Right kidney (tissue), 9 donors: ENCODE results near the gene DCLRE1A.

ENCODE experiments used
- DNase-seq: peaks from one replicate; pipeline ENCODE4 v3.0.0-alpha.2; 2016
- long read RNA-seq, 8 donors: transcript quantifications; one replicate each; lab custom pipeline, GENCODE V29; 2026

Gene DCLRE1A
- long read RNA-seq, donor 1 = 0 reads
- long read RNA-seq, donor 2 = 0 reads
- long read RNA-seq, donor 3, full-length matches to known transcripts = 1 of 1 reads
- long read RNA-seq, donor 3, partial matches to known transcripts = 0 of 1 reads
- long read RNA-seq, donor 3, other reads (novel, unspliced or antisense) = 0 of 1 reads
- long read RNA-seq, donor 4, full-length matches to known transcripts = 1 of 7 reads
- long read RNA-seq, donor 4, partial matches to known transcripts = 6 of 7 reads
- long read RNA-seq, donor 4, other reads (novel, unspliced or antisense) = 0 of 7 reads
- long read RNA-seq, donor 5, full-length matches to known transcripts = 5 of 5 reads
- long read RNA-seq, donor 5, partial matches to known transcripts = 0 of 5 reads
- long read RNA-seq, donor 5, other reads (novel, unspliced or antisense) = 0 of 5 reads
- long read RNA-seq, donor 6 = 0 reads
- long read RNA-seq, donor 7 = 0 reads
- long read RNA-seq, donor 8, full-length matches to known transcripts = 2 of 2 reads
- long read RNA-seq, donor 8, partial matches to known transcripts = 0 of 2 reads
- long read RNA-seq, donor 8, other reads (novel, unspliced or antisense) = 0 of 2 reads

- peak; percentile 98 for DNase-seq
These were observed at the start of gene DCLRE1A, which contains the start of gene NHLRC2 for GRCh38 chr10:113854013-113854760. Gene DCLRE1A, minus strand, starts transcription at chr10:113854082. Its CDS starts 900 bp downstream, at chr10:113853182. Gene NHLRC2, plus strand, starts transcription at chr10:113854661. Its CDS starts 212 bp downstream, at chr10:113854873.

GRCh38 chr10:113899952-113900598, 46.2 kb upstream of the DCLRE1A start:
- DNase-seq = no peak

GRCh38 chr10:113897693-113898618, 44.1 kb upstream of the DCLRE1A start:
- DNase-seq = no peak

GRCh38 chr10:113895018-113895417, 41.1 kb upstream of the DCLRE1A start:
- DNase-seq = no peak

- DNase-seq = no peak
These were observed 40.7 kb upstream of the DCLRE1A start for GRCh38 chr10:113894581-113894980.

GRCh38 chr10:113893570-113893969, 39.7 kb upstream of the DCLRE1A start:
- no peak for DNase-seq

- DNase-seq = no peak
These were observed 37.6 kb upstream of the DCLRE1A start for GRCh38 chr10:113891476-113891875.

GRCh38 chr10:113890769-113891168, 36.9 kb upstream of the DCLRE1A start:
- DNase-seq = no peak

GRCh38 chr10:113889911-113890310, 36.0 kb upstream of the DCLRE1A start:
- DNase-seq = no peak

GRCh38 chr10:113882240-113882639, 28.4 kb upstream of the DCLRE1A start:
- no peak for DNase-seq

GRCh38 chr10:113880236-113880635, 26.4 kb upstream of the DCLRE1A start:
- DNase-seq = no peak

GRCh38 chr10:113879691-113880090, 25.8 kb upstream of the DCLRE1A start:
- DNase-seq = no peak

GRCh38 chr10:113876461-113876860, 22.6 kb upstream of the DCLRE1A start:
- DNase-seq = no peak

GRCh38 chr10:113875212-113875611, 21.3 kb upstream of the DCLRE1A start:
- no peak for DNase-seq

- DNase-seq = no peak
These were observed 18.5 kb upstream of the DCLRE1A start for GRCh38 chr10:113872139-113873030.

- DNase-seq = no peak
These were observed 15.9 kb upstream of the DCLRE1A start for GRCh38 chr10:113869789-113870188.

GRCh38 chr10:113867904-113868303, 14.0 kb upstream of the DCLRE1A start:
- DNase-seq = no peak

GRCh38 chr10:113866551-113867394, 12.9 kb upstream of the DCLRE1A start:
- no peak for DNase-seq

- no peak for DNase-seq
These were observed 12.0 kb upstream of the DCLRE1A start for GRCh38 chr10:113865901-113866300.
